ENCODE measurements around the gene ANKHD1. TPM values are rescaled to one million over a fixed set of nuclear protein-coding genes. Genes with fewer than 3 reads are reported as not detected.

The ANKHD1 gene
- total and polyA plus RNA-seq, 9 of the 15 experiments (the other 6 are each of a cell fraction or from before 2014, with no cell fraction given): 38.9 to 138 (median 78.7) TPM

GRCh38 chr5:140547508-140548299 lies 146.1 kb downstream of the ANKHD1 start, which contains the start of gene EIF4EBP3 (continued):
- TF ChIP-seq KAT7 (CRISPR knock-in tag; IDR thresholded peaks at IDR 0.05; ENCODE audit: borderline replicate concordance): peak; percentile 31; the same call in 1 of the 2 replicates
- TF ChIP-seq PRDM10 (IDR thresholded peaks at IDR 0.05; ENCODE audit: partially characterized antibody): peak; percentile 62
- 0 out of 4 replicates have a peak, but pooled peaks have one; percentile 45 to 49 for TF ChIP-seq TEAD1 (CRISPR knock-in tag; IDR thresholded peaks at IDR 0.05)
- peak; percentile 93 to 94 for TF ChIP-seq E2F6 (IDR thresholded peaks at IDR 0.05; ENCODE audit: borderline replicate concordance in 1 of 2, extremely low read depth in 1 of 2, insufficient read depth in 1 of 2, insufficient read length in 1 of 2, low read depth in 1 of 2, low read length in 1 of 2, poor library complexity in 1 of 2, severe bottlenecking in 1 of 2)
- TF ChIP-seq CREB3 (tag; conservative IDR thresholded peaks at IDR 0.05; ENCODE audit: low read depth): 0 out of 2 replicates have a peak, but pooled peaks have one; percentile 30
- TF ChIP-seq MAZ (CRISPR knock-in tag; conservative IDR thresholded peaks at IDR 0.05 in 1 of 2, IDR thresholded peaks at IDR 0.05 in 1 of 2): peak; percentile 66 to 84
- TF ChIP-seq STAT5B (CRISPR knock-in tag; IDR thresholded peaks at IDR 0.05): no peak
- TF ChIP-seq NR2C2 (CRISPR knock-in tag; IDR thresholded peaks at IDR 0.05): no peak
- peak; percentile 60; the same call in 1 of the 2 replicates for TF ChIP-seq NR2C2 (tag; IDR thresholded peaks at IDR 0.05)
- no peak for TF ChIP-seq NFYB (IDR thresholded peaks at IDR 0.05; ENCODE audit: extremely low read depth, insufficient read length)
- TF ChIP-seq SMARCA4 (IDR thresholded peaks at IDR 0.05): no peak
- peak; percentile 64 to 73 for TF ChIP-seq NRF1 (conservative IDR thresholded peaks at IDR 0.05 in 1 of 2, IDR thresholded peaks at IDR 0.05 in 1 of 2)
- TF ChIP-seq TBP (optimal IDR thresholded peaks at IDR 0.05; ENCODE audit: low read depth, low read length): peak; percentile 15
- no peak for TF ChIP-seq PRPF4 (IDR thresholded peaks at IDR 0.05; ENCODE audit: insufficient read depth, low read depth, low read length, poor library complexity, severe bottlenecking)
- TF ChIP-seq ZNF740 (CRISPR knock-in tag; IDR thresholded peaks at IDR 0.05): peak; percentile 54; the same call in 1 of the 2 replicates
- no peak for TF ChIP-seq ZNF740 (tag; IDR thresholded peaks at IDR 0.05)
- TF ChIP-seq ZNF280A (IDR thresholded peaks at IDR 0.05; ENCODE audit: low read depth, partially characterized antibody): no peak
